HG03558 (cell line): ENCODE results near the gene CEBPB.
"Not testable (repeated sequence)": the region's sequence is repeated elsewhere in the genome, so short reads cannot be mapped to it uniquely, and the experiment has no call there.

Source experiments
- ATAC-seq: cut with Tn5 transposase; IDR thresholded peaks from one replicate; pipeline ENCODE4 v1.9.1; 2021; ENCODE audit warnings: moderate number of reproducible peaks; ENCODE audit not compliant: unreplicated experiment; ENCODE audit errors: extremely low read depth

Gene CEBPB

DNA sequence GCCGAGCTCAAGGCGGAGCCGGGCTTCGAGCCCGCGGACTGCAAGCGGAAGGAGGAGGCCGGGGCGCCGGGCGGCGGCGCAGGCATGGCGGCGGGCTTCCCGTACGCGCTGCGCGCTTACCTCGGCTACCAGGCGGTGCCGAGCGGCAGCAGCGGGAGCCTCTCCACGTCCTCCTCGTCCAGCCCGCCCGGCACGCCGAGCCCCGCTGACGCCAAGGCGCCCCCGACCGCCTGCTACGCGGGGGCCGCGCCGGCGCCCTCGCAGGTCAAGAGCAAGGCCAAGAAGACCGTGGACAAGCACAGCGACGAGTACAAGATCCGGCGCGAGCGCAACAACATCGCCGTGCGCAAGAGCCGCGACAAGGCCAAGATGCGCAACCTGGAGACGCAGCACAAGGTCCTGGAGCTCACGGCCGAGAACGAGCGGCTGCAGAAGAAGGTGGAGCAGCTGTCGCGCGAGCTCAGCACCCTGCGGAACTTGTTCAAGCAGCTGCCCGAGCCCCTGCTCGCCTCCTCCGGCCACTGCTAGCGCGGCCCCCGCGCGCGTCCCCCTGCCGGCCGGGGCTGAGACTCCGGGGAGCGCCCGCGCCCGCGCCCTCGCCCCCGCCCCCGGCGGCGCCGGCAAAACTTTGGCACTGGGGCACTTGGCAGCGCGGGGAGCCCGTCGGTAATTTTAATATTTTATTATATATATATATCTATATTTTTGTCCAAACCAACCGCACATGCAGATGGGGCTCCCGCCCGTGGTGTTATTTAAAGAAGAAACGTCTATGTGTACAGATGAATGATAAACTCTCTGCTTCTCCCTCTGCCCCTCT, 1.1 kb downstream of the CEBPB start:
- ATAC-seq = no peak

DNA sequence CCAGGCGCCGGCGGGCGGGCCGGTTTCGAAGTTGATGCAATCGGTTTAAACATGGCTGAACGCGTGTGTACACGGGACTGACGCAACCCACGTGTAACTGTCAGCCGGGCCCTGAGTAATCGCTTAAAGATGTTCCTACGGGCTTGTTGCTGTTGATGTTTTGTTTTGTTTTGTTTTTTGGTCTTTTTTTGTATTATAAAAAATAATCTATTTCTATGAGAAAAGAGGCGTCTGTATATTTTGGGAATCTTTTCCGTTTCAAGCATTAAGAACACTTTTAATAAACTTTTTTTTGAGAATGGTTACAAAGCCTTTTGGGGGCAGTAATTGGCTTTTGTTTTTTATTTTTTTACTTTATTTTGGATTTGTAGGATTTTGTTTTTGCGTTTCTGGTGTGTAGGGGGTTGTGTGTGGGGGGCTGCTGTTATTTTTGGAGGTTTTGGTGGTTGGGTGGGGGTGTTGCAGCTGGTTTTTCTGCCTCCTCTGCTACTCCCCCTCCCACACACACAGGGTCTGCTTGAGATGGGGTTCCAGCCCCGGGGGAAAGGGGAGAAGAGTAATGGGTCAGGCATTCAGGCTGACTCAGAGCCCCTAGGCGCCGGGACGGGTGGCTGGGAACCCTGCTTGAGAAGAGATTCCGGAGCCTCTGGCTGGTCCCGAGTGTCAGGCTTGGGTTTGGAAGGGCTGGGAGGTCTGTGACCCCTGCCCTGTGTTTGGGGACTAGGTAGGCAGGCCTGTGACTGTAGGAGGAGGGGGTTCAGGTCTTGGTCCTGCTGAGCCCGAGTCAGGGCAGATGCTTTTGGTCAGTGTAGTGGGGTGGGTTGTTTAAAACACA, 2.0 kb downstream of the CEBPB start:
- no peak for ATAC-seq

DNA sequence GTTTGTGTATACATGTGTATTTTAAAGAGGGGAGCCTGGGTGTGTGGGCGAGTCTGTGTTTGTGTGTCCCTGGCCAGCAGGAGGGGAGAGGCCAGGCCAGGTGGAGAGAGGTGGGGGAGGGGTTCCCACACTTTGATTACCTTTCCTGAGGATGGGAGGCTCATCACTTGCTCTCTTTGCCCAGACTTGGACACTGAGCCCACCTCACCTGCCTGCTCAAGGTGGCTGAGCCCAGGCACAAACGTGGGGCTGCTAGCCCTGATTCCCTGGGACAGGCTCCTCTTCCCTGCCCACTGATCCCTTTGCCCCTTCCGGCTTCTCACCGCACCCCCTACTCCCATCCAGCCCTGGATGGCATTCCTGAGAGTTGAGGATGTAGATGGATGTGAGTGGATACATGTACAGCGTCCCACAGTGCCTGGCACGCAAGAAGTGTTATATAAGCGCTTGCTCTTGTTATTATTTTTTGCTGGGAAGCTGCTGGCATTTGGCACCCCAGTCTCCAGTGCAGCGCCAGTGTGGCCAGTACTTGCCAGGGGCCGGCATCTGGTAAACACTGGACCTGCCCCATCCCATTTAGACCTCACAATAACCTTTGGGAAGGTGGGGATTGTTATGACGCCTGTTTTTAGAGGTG, 2.7 kb downstream of the CEBPB start:
- ATAC-seq = no peak

DNA sequence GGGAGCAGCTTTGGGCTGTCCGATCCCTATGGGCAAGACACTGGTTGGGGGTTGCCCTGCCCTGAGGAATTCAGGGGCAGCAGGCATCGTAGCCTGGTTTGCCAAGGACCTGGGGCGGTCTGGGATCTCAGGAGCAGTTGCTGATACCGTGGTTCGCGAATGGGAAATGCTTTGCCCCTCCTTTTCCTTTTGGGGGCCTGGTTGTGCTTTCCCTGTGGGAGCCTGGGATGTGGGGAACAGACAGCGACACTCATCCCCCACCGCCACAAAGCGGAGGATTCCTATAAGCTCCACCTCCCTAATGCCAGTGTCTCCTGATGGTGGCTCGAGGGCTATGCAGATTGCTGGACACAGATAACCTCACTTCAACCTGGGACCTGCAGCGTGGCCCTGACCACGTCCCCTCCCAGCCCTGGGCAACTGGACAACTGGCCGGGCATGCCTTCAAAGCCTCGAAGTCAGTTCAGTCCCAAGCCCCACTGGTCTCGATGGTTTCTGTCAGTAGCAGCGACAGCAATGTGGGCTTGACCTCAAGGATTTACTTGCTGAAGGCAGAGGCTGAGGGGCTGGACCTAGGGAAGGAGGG, 3.3 kb downstream of the CEBPB start:
- no peak for ATAC-seq

DNA sequence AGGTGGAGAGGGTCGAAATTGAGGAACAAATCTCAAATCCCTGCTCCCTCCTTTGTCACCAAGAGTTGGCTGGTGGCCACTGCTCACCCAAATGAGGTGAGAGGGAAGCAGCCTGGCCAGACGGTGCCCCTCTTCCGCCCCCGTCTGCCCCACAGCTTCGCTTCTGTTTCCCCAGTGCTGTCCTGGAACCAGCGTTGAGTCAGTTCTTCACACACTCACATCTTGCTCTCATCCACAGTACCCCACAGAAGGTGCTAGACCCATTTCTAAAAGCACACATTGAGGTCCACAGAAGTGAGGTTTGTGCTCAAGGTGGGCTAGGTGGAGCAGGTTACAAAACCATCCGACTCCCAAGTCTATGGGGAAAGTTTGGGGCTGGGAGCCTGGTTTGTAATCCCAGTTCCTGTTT, 3.8 kb downstream of the CEBPB start:
- no peak for ATAC-seq

DNA sequence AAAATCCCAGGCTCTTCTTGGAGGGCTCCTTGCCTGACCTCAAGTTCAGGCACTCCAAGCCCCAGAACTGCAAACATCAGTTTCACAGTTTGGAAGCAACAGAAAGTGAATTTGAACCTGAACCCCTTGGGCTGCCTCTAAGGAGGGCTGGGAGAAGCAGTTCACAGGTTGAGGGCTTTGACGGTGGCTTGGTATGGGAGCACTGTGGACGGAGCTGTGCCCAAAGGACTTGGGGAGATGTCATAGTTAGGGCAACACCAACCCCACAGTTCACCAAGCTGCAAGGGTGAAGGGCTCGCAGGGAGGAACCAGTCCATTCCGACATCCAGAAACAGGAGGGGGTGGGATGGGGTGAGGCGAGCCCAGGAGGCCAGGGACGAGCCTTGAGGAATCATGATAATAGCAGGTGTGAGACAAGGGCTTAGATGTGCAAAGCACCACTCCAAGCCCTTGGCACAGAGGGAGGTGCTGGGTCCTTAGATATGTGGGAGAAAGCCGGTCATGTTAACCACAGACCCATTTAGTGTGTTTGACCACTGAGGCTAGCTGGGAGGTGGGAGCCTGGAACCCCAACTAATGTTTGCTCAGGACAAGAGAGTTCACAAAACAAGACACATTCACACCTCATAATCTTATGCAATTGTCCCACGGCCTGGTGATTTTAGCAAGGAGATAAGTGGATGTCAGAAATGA, 4.3 kb downstream of the CEBPB start:
- no peak for ATAC-seq

DNA sequence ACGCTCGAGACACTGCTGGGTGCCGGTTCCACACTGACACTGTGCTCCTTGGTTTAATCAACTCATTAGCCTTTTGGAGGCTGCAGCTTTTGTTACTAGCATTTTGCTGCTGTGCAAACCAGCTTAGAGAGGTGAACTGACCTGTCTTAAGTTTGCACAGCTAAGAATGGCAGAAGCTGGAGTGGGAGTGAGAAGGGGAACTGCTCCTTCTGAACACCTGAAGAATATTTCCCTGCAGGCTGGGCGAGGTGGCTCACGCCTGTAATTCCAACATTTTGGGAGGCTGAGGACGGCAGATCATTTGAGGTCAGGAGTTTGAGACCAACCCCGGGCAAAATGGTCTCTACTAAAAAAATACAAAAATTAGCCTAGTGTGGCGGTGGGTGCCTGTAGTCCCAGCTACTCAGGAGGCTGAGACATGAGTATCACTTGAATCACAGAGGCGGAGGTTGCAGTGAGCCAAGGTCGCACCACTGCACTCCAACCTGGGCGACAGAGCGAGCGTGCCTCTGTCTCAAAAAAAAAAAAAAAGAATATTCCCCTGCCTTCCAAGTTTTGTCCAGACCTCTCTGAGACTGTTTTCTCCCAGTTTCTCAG, 5.0 kb downstream of the CEBPB start:
- no peak for ATAC-seq

DNA sequence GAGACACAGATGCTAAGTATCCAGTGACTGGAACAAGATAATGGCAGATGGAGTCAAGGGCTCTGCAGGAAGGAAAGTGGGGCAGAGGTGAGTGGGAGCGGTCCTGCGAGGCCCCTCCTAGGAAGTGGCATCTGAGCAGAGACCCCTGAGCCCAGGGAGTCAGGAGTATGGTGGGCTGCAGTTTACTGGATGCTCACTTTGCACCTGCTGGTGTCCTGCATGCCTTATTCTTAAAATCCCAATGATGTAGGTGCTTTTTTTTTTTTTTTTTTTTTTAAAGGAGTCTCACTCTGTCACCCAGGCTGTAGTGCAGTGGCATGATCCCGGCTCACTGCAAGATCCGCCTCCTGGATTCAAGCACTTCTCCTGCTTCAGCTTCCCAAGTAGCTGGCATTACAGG, 5.6 kb downstream of the CEBPB start:
- no peak for ATAC-seq

DNA sequence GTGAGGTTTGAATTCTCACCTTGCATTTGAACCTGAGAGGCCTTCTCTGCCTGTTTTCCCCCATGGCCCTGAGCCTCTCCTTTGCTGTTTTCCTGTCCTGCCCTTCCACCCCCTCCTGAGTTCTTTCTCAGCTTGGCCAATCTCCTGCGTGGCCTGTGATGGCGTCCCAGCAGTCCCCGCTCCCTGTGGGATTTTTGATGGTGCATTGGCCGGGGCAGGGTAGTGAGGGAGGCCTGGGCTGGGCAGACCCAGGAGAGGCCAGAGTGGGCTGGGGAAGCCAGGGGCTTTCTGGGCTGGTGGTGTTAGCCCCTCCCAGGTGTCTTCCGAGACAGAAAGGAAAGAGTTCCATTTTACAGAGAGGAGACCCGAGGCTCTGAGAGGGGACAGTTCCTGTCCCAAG, 6.3 kb downstream of the CEBPB start:
- no peak for ATAC-seq

DNA sequence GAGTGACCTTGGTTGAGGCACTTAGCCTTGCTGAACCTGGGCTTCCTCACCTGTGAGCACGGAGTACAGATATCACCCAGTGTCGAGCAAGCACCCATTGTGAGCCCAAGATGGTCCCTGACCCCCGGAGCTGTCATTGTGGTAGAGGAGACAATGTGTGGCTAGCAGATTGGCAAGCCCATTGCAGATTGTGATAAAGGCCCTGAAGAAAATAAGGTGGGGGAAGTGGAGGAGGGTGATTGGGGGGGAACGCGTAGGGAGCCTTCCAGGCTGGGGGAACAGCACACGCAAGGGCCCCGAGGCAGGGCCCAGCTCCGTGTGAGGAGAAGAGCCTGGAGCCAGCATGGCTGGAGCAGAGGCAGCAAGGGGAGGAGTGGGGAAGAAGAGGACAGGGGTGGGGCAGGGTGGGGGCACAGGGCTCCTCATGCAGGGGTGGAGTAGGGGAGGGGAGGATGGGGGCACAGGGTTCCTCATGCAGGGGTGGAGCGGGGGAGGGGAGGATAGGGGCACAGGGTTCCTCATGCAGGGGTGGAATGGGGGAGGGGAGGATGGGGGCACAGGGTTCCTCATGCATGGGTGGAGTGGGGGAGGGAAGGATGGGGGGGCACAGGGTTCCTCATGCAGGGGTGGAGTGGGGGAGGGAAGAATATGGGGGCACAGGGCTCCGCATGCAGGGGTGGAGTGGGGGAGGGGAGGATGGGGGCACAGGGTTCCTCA, 7.0 kb downstream of the CEBPB start:
- ATAC-seq = no peak

DNA sequence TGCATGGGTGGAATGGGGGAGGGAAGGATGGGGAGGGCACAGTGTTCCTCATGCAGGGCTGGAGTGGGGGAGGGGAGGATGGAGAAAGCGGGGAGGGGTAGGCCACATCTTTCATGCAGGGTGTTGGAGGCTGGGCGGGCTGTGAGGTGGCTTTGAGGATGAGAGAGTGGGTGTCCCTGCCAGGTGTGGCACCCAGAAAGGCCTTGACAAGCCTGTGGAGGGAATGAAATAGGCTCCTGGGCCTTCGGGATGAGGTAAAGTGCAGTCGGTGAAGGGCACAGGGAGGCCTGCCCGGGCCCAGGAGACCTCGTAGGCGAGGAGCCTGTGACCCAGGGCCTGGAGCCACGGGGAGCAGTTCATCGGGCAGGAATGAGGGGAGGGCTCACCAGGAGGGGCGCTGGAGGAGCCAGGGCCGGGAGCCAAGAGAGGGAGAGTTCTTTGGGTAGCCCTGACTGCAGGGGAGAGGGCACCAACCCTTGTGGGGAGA, 7.6 kb downstream of the CEBPB start:
- no peak for ATAC-seq

DNA sequence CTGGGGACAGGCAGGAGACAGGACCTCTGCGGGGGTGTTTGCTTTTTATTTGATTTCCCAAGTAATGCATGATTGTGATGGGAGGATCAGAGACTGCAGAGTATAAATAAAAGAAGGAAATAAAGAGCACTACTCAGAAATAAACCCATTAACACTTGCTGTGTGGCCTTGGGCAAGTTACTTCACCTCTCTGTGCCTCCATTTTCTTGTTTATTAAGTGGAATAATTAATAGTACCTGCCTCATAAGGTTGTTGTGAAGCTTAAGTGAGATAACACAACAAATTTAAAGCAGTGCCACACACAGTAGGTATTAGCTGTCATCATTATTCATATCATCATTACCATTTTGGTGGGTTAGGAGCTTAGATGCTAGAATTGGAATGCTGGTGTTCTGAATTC, 8.1 kb downstream of the CEBPB start:
- ATAC-seq = no peak

DNA sequence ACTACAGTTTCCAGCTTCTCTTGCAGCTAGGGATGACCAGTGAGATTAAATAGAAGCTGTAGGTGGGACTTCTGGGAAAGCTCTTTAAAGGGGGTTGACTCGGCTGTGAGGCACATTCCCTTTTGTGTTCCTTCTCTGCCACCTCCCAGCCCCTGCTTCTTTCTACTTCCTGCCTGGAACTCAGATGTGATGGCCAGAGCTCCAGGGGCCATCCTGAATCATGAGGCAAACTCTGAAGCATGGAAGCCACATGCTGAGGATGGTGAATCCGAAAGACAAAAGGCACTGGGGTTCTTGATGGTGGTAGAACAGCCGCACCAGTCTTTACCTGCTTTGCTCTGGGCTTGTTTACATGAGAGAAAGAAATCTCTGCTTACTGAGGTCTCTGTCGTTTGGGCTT, 9.1 kb downstream of the CEBPB start:
- ATAC-seq = no peak

DNA sequence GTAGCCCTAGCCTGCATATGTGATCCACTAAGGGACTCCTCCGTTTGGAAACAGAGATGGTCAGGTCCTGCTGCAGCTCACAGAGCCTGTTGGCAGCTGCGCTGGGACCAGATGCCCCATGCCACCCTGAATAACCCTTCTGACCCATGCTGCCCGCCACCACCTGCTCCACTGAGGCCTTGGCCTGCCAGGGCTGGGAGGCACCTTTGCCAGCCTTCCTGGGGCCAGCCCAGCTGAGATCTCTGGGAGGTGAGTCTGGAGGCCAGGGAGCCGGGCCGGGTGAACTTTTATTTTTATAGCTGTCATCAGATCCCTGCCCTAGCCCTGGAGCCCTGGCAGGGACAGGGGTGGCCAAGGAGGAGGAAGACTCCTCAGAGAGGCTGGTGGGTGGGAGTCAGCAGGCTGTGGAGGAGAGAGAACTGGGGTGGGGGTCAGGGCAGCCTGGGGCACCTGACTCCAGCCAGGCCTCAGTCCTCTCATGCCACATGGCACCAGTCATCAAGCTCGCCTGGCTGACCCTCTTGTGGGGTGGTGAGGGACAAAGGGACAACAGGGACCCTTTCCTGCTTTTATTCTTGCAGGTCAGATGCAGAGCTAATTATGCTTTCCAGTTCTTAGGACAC, 10.0 kb downstream of the CEBPB start:
- ATAC-seq = no peak

DNA sequence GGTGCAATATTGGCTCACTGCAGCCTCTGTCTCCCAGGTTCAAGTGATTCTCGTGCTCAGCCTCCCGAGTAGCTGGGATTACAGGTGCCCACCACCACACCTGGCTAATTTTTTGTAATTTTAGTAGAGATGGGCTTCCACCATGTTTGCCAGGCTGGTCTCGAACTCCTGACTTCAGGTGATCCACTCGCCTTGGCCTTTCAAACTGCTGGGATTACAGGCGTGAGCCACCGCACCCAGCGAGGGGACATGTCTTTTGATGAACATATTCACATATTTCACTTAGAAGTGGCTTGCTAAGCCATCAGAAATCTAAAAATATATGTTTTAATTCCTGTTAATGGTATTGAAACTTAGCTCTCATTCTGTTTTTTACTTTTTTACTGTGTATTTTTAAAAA, 11.1 kb downstream of the CEBPB start:
- ATAC-seq = not testable (repeated sequence)

DNA sequence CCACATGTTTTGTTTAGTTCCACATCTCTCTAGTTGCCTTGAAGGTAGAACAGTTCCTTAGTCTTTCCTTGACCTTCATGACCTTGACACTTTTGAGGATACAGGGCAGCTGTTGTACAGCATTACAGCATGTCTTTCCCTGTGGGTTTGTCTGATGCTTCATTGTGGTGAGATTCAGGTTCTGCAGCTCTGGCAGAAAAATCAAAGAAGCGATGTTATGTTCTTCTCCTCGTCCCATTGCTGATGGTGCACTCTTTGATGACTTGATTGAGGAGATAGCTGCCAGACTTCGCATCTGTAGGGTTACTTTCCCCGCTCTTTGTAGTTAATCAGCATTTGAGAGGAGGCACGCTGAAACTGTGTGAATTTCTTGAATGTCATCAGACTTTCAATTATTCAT, 12.0 kb downstream of the CEBPB start:
- no peak for ATAC-seq

DNA sequence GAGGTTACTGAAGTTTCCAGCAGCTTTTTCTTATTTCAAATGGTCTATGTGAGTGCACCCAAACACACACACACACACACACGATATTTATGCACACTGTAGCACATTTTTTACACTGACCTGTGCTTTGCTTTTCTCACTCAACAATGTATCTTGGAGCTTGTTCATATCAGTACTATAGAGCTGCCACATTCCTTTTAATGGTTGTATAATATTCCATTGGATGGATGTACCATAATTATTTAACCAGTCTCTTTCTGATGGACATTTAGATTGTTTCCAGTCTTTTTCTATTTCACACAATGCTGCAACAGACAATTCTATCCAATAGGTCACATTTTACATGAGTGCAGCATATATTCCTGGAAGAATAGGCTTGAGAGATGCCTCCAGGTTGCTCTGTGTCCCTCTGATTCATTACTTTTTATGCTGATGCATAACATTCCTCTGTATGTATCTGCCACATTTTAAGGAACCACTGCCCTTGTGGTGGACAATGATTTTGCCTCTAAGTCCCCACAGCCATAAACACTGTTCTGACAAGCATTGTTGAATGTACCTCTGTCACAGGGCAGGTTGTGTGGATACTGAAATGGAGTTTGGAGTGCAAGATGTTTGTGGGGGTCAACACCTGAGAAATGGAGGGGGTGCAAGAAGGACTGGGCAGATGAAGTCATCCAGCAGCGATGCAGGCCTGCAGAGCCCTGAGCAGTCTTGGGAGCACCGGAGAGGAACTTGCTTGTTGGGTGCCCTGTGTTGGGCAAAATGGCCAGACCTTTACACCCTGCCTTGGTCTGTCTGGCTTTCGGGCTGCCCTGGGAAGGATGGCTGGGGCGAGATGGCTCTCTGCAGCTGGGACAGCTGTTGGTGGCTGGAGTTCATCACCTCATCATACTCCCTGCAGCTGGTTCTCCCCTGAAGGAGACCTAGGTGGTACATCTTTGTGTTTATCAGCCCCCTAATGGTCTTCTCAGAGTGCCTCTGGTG, 13.6 kb downstream of the CEBPB start:
- ATAC-seq = no peak
